KMS-11 (cell line): Measurements from ENCODE around the gene OR2F2.

Experiments used
- H2AFZ ChIP-seq: fragments of 200-600 bp; sonication (generic); 2 replicates; pipeline ENCODE4 v1.6.1; 2016; ENCODE audit warnings: antibody characterized with exemption, mixed run types, low read depth
- H3K27ac ChIP-seq: fragments of 200-600 bp; sonication (generic); 2 replicates; pipeline ENCODE4 v1.6.1; 2016; ENCODE audit warnings: mild to moderate bottlenecking, mixed run types
- H3K27me3 ChIP-seq: fragments of 200-600 bp; sonication (generic); 2 replicates; pipeline ENCODE4 v1.6.1; 2017; ENCODE audit warnings: mild to moderate bottlenecking, low read depth, mixed run types, moderate library complexity; ENCODE audit not compliant: insufficient read depth
- H3K36me3 ChIP-seq: fragments of 200-600 bp; sonication (generic); 2 replicates; pipeline ENCODE4 v1.6.1; 2017; ENCODE audit warnings: mild to moderate bottlenecking, mixed run types; ENCODE audit not compliant: insufficient read depth
- H3K4me1 ChIP-seq: fragments of 200-600 bp; sonication (generic); 2 replicates; pipeline ENCODE4 v1.6.1; 2016; ENCODE audit warnings: mild to moderate bottlenecking, low read depth, mixed run types; ENCODE audit not compliant: poor library complexity, severe bottlenecking
- H3K4me2 ChIP-seq: fragments of 200-600 bp; sonication (generic); 2 replicates; pipeline ENCODE4 v1.7.0; 2016; ENCODE audit warnings: mild to moderate bottlenecking, mixed run types
- H3K4me3 ChIP-seq: fragments of 200-600 bp; sonication (generic); IDR thresholded peaks from 2 replicates; pipeline ENCODE4 v1.6.1; 2017; ENCODE audit warnings: low read depth, low read length, mixed read lengths; ENCODE audit not compliant: insufficient read depth
- H3K79me2 ChIP-seq: fragments of 200-600 bp; sonication (generic); 2 replicates; pipeline ENCODE4 v1.6.1; 2016; ENCODE audit warnings: low read depth, mixed run types; ENCODE audit not compliant: insufficient read depth
- H3K9ac ChIP-seq: fragments of 200-600 bp; sonication (generic); 2 replicates; pipeline ENCODE4 v1.6.1; 2016; ENCODE audit warnings: mild to moderate bottlenecking, mixed run types
- H4K20me1 ChIP-seq: fragments of 200-600 bp; sonication (generic); 2 replicates; pipeline ENCODE4 v1.6.1; 2016; ENCODE audit warnings: mild to moderate bottlenecking, mixed run types; ENCODE audit not compliant: insufficient read depth
- CTCF ChIP-seq: fragments of 200-600 bp; sonication (generic); conservative IDR thresholded peaks from 2 replicates; pipeline ENCODE4 v1.6.1; 2017; ENCODE audit warnings: low read depth, mild to moderate bottlenecking, antibody characterized with exemption, low read length, moderate library complexity, mixed read lengths

OR2F2 gene

DNA sequence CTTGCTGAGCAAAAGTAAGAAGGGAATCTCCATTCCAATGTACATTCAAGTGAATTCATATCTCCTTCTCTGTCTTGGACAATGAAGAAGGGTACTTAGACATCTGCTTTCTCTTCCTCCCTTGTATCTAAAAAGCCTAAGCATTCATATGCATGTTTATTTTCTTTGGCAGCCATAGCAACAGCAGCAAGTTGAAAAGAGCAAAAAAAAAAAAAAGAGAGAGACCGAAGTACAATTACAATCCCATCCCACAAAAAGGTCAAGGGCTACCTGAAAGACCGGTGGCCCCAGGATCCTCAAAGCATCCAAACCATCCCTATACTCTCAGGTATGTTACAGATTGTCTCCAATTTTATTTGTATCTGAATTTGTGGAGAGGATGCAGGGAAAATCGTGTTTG lies 23.7 kb downstream of the OR2F2 start:
- no peaks in the 10 kb centered on the region for H3K27me3 ChIP-seq
- no peaks in the 10 kb centered on the region for H3K4me1 ChIP-seq
- no peaks in the 10 kb centered on the region for H3K36me3 ChIP-seq
- H3K4me2 ChIP-seq: no peak overlapping the region
- H3K27ac ChIP-seq: no peak overlapping the region
- no peak overlapping the region for H2AFZ ChIP-seq
- H3K79me2 ChIP-seq: no peaks in the 10 kb centered on the region
- no peak overlapping the region for H3K4me3 ChIP-seq
- H3K9ac ChIP-seq: no peak overlapping the region
- TF ChIP-seq CTCF: no peak
- H4K20me1 ChIP-seq: no peaks in the 10 kb centered on the region

- no peaks in the 10 kb centered on the region for H3K36me3 ChIP-seq
These were observed 26.0 kb downstream of the OR2F2 start for GRCh38 chr7:143960813-143961610.

DNA sequence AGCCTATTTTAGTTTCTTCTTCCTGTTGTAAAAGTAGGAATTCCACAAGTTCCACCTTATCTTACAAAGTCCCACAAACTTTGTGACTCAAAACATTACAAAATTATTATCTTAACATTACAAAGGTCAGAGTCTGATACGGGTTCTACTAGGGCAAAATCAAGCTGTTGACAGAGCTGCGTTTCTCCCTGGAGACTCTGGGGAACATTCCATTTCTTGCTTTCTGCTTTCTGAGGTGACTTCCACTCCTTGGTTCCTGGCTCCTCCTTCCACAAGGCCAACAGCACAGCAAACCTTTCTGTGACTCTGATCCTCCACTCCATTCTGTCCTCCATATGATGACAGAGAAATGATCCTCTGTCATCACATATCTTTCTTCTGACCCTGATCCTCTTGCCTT lies 30.2 kb downstream of the OR2F2 start:
- Histone ChIP-seq H3K27ac (no peak overlapping the region), H3K4me2 (no peak overlapping the region), H2AFZ (no peak overlapping the region), H3K36me3 (no peaks in the 10 kb centered on the region), H3K27me3 (no peaks in the 10 kb centered on the region), H3K4me1 (no peaks in the 10 kb centered on the region), H3K9ac (no peak overlapping the region), H3K4me3 (no peak overlapping the region), H4K20me1 (no peaks in the 10 kb centered on the region), H3K79me2 (no peaks in the 10 kb centered on the region)
- TF ChIP-seq CTCF: no peak

More at GRCh38 chr7:143960813-143961610, 26.0 kb downstream of the OR2F2 start:
- Histone ChIP-seq H3K4me1 (no peaks in the 10 kb centered on the region), H3K4me2 (no peak overlapping the region), H3K79me2 (no peaks in the 10 kb centered on the region), H4K20me1 (no peaks in the 10 kb centered on the region), H2AFZ (no peak overlapping the region), H3K27ac (no peak overlapping the region), H3K4me3 (no peak overlapping the region), H3K27me3 (no peaks in the 10 kb centered on the region), H3K9ac (no peak overlapping the region)
- TF ChIP-seq CTCF: no peak

DNA sequence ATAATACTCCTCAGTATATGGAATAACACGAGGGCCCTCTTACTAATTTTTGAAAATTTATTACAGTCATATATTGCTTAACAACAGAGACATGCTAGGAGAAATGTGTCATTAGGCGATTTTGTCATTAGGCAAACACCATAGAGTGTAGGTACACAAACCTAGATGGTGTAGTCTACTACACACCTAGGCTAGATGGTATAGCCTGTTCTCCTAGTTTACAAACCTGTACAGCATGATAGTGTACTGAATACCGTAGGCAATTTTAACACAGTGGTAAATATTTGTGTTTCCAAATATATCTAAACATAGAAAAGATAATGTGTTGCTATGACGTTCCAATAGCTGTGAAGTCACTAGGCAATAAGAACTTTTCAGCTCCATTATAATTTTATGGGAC lies 32.4 kb downstream of the OR2F2 start:
- Histone ChIP-seq H3K4me1 (no peaks in the 10 kb centered on the region), H3K79me2 (no peaks in the 10 kb centered on the region), H3K27me3 (no peaks in the 10 kb centered on the region), H3K9ac (no peak overlapping the region), H3K27ac (no peak overlapping the region), H3K36me3 (no peaks in the 10 kb centered on the region), H3K4me2 (no peak overlapping the region), H4K20me1 (no peaks in the 10 kb centered on the region), H2AFZ (no peak overlapping the region), H3K4me3 (no peak overlapping the region)
- no peak for TF ChIP-seq CTCF
